ENCODE results near the gene PWWP2B.

The PWWP2B gene

GRCh38 chr10:132460691-132461090 is 63.7 kb downstream of the PWWP2B start:
- peaks cover 5% of the 10 kb centered on the region for H3K4me1 Mint-ChIP-seq
- ATAC-seq = no peak

GRCh38 chr10:132461103-132461682 is 64.2 kb downstream of the PWWP2B start:
- Mint-ChIP-seq H3K4me1 (peaks cover 5% of the 10 kb centered on the region), H3K27ac (no peak overlapping the region), H3K9me3 (no peaks in the 10 kb centered on the region), H3K4me3 (no peak overlapping the region), H3K36me3 (no peaks in the 10 kb centered on the region)
- ATAC-seq (no peak), DNase-seq (ENCODE audit: low spot score in 2 of 2) (no peak)

More at GRCh38 chr10:132460691-132461090, 63.7 kb downstream of the PWWP2B start:
- H3K27ac Mint-ChIP-seq = no peak overlapping the region
- DNase-seq (ENCODE audit: low spot score in 2 of 2) = no peak
- no peaks in the 10 kb centered on the region for H3K9me3 Mint-ChIP-seq
- no peak overlapping the region for H3K4me3 Mint-ChIP-seq
- no peaks in the 10 kb centered on the region for H3K36me3 Mint-ChIP-seq

GRCh38 chr10:132461683-132462231 is 64.8 kb downstream of the PWWP2B start:
- no peak overlapping the region for H3K4me3 Mint-ChIP-seq
- ATAC-seq = no peak
- DNase-seq (ENCODE audit: low spot score in 2 of 2) = no peak

GRCh38 chr10:132462463-132463332 is 65.7 kb downstream of the PWWP2B start:
- ATAC-seq (no peak), DNase-seq (ENCODE audit: low spot score in 2 of 2) (no peak)
- H3K27ac Mint-ChIP-seq = no peak overlapping the region
- H3K9me3 Mint-ChIP-seq = no peaks in the 10 kb centered on the region
- no peaks in the 10 kb centered on the region for H3K36me3 Mint-ChIP-seq
- H3K4me3 Mint-ChIP-seq = no peak overlapping the region
- H3K4me1 Mint-ChIP-seq = peaks cover 5% of the 10 kb centered on the region

More at GRCh38 chr10:132461683-132462231, 64.8 kb downstream of the PWWP2B start:
- H3K4me1 Mint-ChIP-seq = peaks cover 5% of the 10 kb centered on the region
- no peaks in the 10 kb centered on the region for H3K36me3 Mint-ChIP-seq
- H3K9me3 Mint-ChIP-seq = no peaks in the 10 kb centered on the region
- no peak overlapping the region for H3K27ac Mint-ChIP-seq

GRCh38 chr10:132463333-132464255 is 66.6 kb downstream of the PWWP2B start:
- no peak overlapping the region for H3K4me3 Mint-ChIP-seq
- DNase-seq (ENCODE audit: low spot score in 2 of 2) (no peak), ATAC-seq (no peak)
- H3K4me1 Mint-ChIP-seq = peaks cover 4% of the 10 kb centered on the region
- no peaks in the 10 kb centered on the region for H3K9me3 Mint-ChIP-seq
- H3K27ac Mint-ChIP-seq = no peak overlapping the region
- H3K36me3 Mint-ChIP-seq = no peaks in the 10 kb centered on the region

- no peak for ATAC-seq
- DNase-seq (ENCODE audit: low spot score in 2 of 2) = no peak
- Mint-ChIP-seq H3K27ac (no peak overlapping the region), H3K4me3 (no peak overlapping the region), H3K9me3 (no peaks in the 10 kb centered on the region), H3K36me3 (no peaks in the 10 kb centered on the region), H3K4me1 (no peaks in the 10 kb centered on the region)
Observed at GRCh38 chr10:132464256-132465192, 67.5 kb downstream of the PWWP2B start.

GRCh38 chr10:132465193-132465888 is 68.3 kb downstream of the PWWP2B start:
- no peaks in the 10 kb centered on the region for H3K9me3 Mint-ChIP-seq
- H3K4me1 Mint-ChIP-seq = peaks cover under 1% of the 10 kb centered on the region
- no peak overlapping the region for H3K4me3 Mint-ChIP-seq
- no peak overlapping the region for H3K27ac Mint-ChIP-seq
- H3K36me3 Mint-ChIP-seq = no peaks in the 10 kb centered on the region
- DNase-seq (ENCODE audit: low spot score in 2 of 2) (no peak), ATAC-seq (no peak)

GRCh38 chr10:132465889-132466519 is 69.0 kb downstream of the PWWP2B start:
- Mint-ChIP-seq H3K27ac (no peak overlapping the region), H3K4me3 (no peak overlapping the region), H3K4me1 (peaks cover 7% of the 10 kb centered on the region), H3K36me3 (no peaks in the 10 kb centered on the region), H3K9me3 (no peaks in the 10 kb centered on the region)
- ATAC-seq = no peak
- no peak for DNase-seq (ENCODE audit: low spot score in 2 of 2)

GRCh38 chr10:132466520-132467463 is 69.8 kb downstream of the PWWP2B start:
- peaks cover 9% of the 10 kb centered on the region for H3K4me1 Mint-ChIP-seq
- no peaks in the 10 kb centered on the region for H3K9me3 Mint-ChIP-seq
- no peak for DNase-seq (ENCODE audit: low spot score in 2 of 2)
- ATAC-seq = no peak
- no peak overlapping the region for H3K27ac Mint-ChIP-seq
- no peaks in the 10 kb centered on the region for H3K36me3 Mint-ChIP-seq
- H3K4me3 Mint-ChIP-seq = no peak overlapping the region

All from stimulated activated effector memory CD8-positive, alpha-beta T cell treated with anti-CD3 and anti-CD28 coated beads, Interleukin-12 subunit alpha, Interleukin-12 subunit beta, amount 100 ng/mL, for 72 hours (primary cell).